IMR-90 (cell line): Measurements from ENCODE around the gene FDPS.

Source experiments
- BHLHE40 ChIP-seq: fragments of 150-350 bp; IDR thresholded peaks from 2 replicates; pipeline ENCODE4 v1.6.1; 2016; ENCODE audit warnings: mild to moderate bottlenecking, low read depth, low read length
- CEBPB ChIP-seq: IDR thresholded peaks from 2 replicates; pipeline ENCODE4 v1.6.1; 2012; ENCODE audit warnings: low read depth, low read length, improper control_type of control experiment
- CHD1 ChIP-seq: IDR thresholded peaks from 2 replicates; pipeline ENCODE4 v1.6.1; 2012; ENCODE audit warnings: low read depth, low read length, improper control_type of control experiment
- CTCF ChIP-seq: conservative IDR thresholded peaks from 2 replicates; pipeline ENCODE4 v1.5.1; 2012; ENCODE audit warnings: mild to moderate bottlenecking, low read depth, low read length, improper control_type of control experiment
- FOS ChIP-seq: fragments of 150-350 bp; IDR thresholded peaks from 2 replicates; pipeline ENCODE4 v1.6.1; 2016; ENCODE audit warnings: low read depth, low read length
- MAZ ChIP-seq: IDR thresholded peaks from 2 replicates; pipeline ENCODE4 v1.6.1; 2012; ENCODE audit warnings: low read depth, mild to moderate bottlenecking, low read length, improper control_type of control experiment, moderate library complexity, borderline replicate concordance
- MXI1 ChIP-seq: IDR thresholded peaks from 2 replicates; pipeline ENCODE4 v1.6.1; 2012; ENCODE audit warnings: low read depth, mild to moderate bottlenecking, low read length, moderate library complexity, borderline replicate concordance
- NFE2L2 ChIP-seq: fragments of 150-350 bp; IDR thresholded peaks from 2 replicates; pipeline ENCODE4 v1.6.1; 2016; ENCODE audit warnings: low read depth, mild to moderate bottlenecking, low read length
- POLR2A ChIP-seq: IDR thresholded peaks from 2 replicates; pipeline ENCODE4 v1.6.1; 2012; ENCODE audit warnings: mild to moderate bottlenecking, low read depth, low read length
- RAD21 ChIP-seq: IDR thresholded peaks from 2 replicates; pipeline ENCODE4 v1.6.1; 2012; ENCODE audit warnings: low read length, improper control_type of control experiment
- RCOR1 ChIP-seq: IDR thresholded peaks from 2 replicates; pipeline ENCODE4 v1.6.1; 2012; ENCODE audit warnings: mild to moderate bottlenecking, low read length, improper control_type of control experiment; ENCODE audit not compliant: insufficient replicate concordance
- RFX5 ChIP-seq: IDR thresholded peaks from 2 replicates; pipeline ENCODE4 v1.8.0; 2012; ENCODE audit warnings: low read depth, mild to moderate bottlenecking, low read length, moderate library complexity
- SMC3 ChIP-seq: fragments of 150-350 bp; IDR thresholded peaks from 2 replicates; pipeline ENCODE4 v1.6.1; 2016; ENCODE audit warnings: low read depth, mild to moderate bottlenecking, antibody characterized with exemption, low read length, moderate library complexity
- TF ChIP-seq, protein P1 (sequence below): fragments of 150-350 bp; IDR thresholded peaks from 2 replicates; pipeline ENCODE4 v1.6.1; 2017; ENCODE audit warnings: mild to moderate bottlenecking, antibody characterized with exemption, low read length, low read depth

DNA sequence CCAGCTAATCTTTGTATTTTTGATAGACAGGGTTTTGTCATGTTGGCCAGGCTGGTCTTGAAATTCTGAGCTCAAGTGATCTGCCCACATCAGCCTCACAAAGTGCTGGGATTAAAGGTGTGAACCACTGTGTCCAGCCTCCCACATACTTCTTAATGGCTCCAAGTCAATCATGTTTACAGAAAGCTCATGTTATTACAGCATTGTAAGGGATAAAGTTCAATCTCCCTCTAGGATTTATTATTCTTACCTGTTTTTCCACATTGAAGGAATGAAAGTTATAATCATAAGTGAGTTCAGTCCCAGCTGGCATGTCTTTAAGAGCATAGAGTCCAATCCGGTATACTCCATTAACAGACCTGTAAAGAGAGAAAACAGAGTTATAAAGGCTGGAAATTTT lies 51.4 kb downstream of the FDPS start:
- TF ChIP-seq CTCF: no peak
- TF ChIP-seq FOS: no peak
- TF ChIP-seq POLR2A: no peak
- TF ChIP-seq MAZ: no peak
- no peak for TF ChIP-seq MXI1
- TF ChIP-seq CEBPB: no peak
- no peak for TF ChIP-seq SMC3
- TF ChIP-seq, protein P1, sequence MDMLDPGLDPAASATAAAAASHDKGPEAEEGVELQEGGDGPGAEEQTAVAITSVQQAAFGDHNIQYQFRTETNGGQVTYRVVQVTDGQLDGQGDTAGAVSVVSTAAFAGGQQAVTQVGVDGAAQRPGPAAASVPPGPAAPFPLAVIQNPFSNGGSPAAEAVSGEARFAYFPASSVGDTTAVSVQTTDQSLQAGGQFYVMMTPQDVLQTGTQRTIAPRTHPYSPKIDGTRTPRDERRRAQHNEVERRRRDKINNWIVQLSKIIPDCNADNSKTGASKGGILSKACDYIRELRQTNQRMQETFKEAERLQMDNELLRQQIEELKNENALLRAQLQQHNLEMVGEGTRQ: no peak
- TF ChIP-seq RFX5: no peak
- no peak for TF ChIP-seq BHLHE40
- TF ChIP-seq RCOR1: no peak
- TF ChIP-seq CHD1: no peak
- TF ChIP-seq RAD21: no peak
- no peak for TF ChIP-seq NFE2L2
